Testis (tissue), 2 donors: ENCODE results near the gene TAMALIN.

Experiments used
- CTCF ChIP-seq, 3 experiments: fragments of 450-650 bp in 2 of 3; fragments of 200-600 bp in 1 of 3; sonication (generic) in 1 of 3; IDR thresholded peaks; one replicate each; pipeline ENCODE4 v1.5.1; 2016 to 2019; ENCODE audit warnings: antibody characterized with exemption in 3 of 3, mild to moderate bottlenecking in 2 of 3, moderate library complexity in 1 of 3
- POLR2A ChIP-seq: fragments of 450-650 bp; IDR thresholded peaks from one replicate; pipeline ENCODE4 v1.6.1; 2017; ENCODE audit warnings: antibody characterized with exemption, mild to moderate bottlenecking, moderate library complexity

- TF ChIP-seq CTCF (IDR thresholded peaks at IDR 0.05) (no peak), POLR2A (no peak)
Measured at GRCh38 chr12:51994959-51995358, 11.8 kb upstream of the TAMALIN start.
